Activated naive CD4-positive, alpha-beta T cell treated with anti-CD3 and anti-CD28 coated beads for 36 hours (primary cell): Measurements from ENCODE around the gene TUT1. TPM values are rescaled to one million over a fixed set of nuclear protein-coding genes. Genes with fewer than 3 reads are reported as not detected.
"Not testable (repeated sequence)": the region's sequence is repeated elsewhere in the genome, so short reads cannot be mapped to it uniquely, and the experiment has no call there.

Source experiments
- CTCF ChIA-PET: fragments of 350-600 bp; sonication (Branson Sonifier 250); formaldehyde crosslinking; loops from one replicate; lab custom pipeline; 2021; ENCODE audit warnings: antibody characterized with exemption; lab: Charles Lee
- DNase-seq: peaks from one replicate; pipeline ENCODE4 v3.0.0-alpha.2; 2020
- H3K27ac Mint-ChIP-seq: one replicate; pipeline ENCODE4 v1.8.0; 2021; ENCODE audit warnings: mild to moderate bottlenecking, mixed read lengths
- H3K27me3 Mint-ChIP-seq: one replicate; pipeline ENCODE4 v1.8.0; 2021; ENCODE audit warnings: low read depth, mixed read lengths
- H3K36me3 Mint-ChIP-seq: one replicate; pipeline ENCODE4 v1.8.0; 2021; ENCODE audit warnings: low read depth, mixed read lengths
- H3K4me1 Mint-ChIP-seq: one replicate; pipeline ENCODE4 v1.8.0; 2021; ENCODE audit warnings: low read depth, mixed read lengths
- H3K4me3 Mint-ChIP-seq: one replicate; pipeline ENCODE4 v1.8.0; 2021; ENCODE audit warnings: mild to moderate bottlenecking, moderate library complexity, mixed read lengths
- H3K9me3 Mint-ChIP-seq: one replicate; pipeline ENCODE4 v1.8.0; 2021; ENCODE audit warnings: mixed read lengths
- intact Hi-C: fragments of 100-400 bp; cut with micrococcal nuclease; formaldehyde crosslinking; loops from one replicate; pipeline ENCODE4 v1.15.1; 2023
- total RNA-seq, 2 experiments: library from RNA; stranded (reverse); gene quantifications; one replicate each; pipeline ENCODE4 v1.2.3, GENCODE V29; 2021

The TUT1 gene
- total RNA-seq, 2 experiments from 2014 or later = 38.2 to 42.0 TPM

- Mint-ChIP-seq H3K9me3 (peaks cover 1% of the 10 kb centered on the region), H3K27me3 (no peaks in the 10 kb centered on the region), H3K4me1 (peaks cover 75% of the 10 kb centered on the region), H3K36me3 (peaks cover 19% of the 10 kb centered on the region), H3K27ac (peak overlapping the region; percentile 62), H3K4me3 (no peak overlapping the region)
- peak; percentile 61 for DNase-seq
- CTCF ChIA-PET = interaction anchor here (0.6 to 6.0 kb wide), 7 partner anchors 10 to 167 kb away, joined by 3 to 55 read pairs (median 6); no protein-coding TSS in a partner anchor
- intact Hi-C loops = loop anchor here (10.0 kb wide), 1 partner anchor 1132 kb away; the partner anchor contains the start of gene RTN3
Observed at GRCh38 chr11:62553080-62553838, 38.1 kb downstream of the TUT1 start.

GRCh38 chr11:62552485-62553079 lies 38.7 kb downstream of the TUT1 start:
- DNase-seq = peak; percentile 32
- peaks cover 2% of the 10 kb centered on the region for H3K27me3 Mint-ChIP-seq
- peaks cover 14% of the 10 kb centered on the region for H3K36me3 Mint-ChIP-seq
- intact Hi-C loops = loop anchor here (1.0 to 10.0 kb wide), 2 partner anchors 39 to 1132 kb away; partner anchors contain the start of genes RTN3 and TUT1
- peaks cover 1% of the 10 kb centered on the region for H3K9me3 Mint-ChIP-seq
- no peak overlapping the region for H3K4me3 Mint-ChIP-seq
- peaks cover 72% of the 10 kb centered on the region for H3K4me1 Mint-ChIP-seq
- CTCF ChIA-PET = interaction anchor here (0.5 to 6.0 kb wide), 10 partner anchors 7 to 168 kb away, joined by 3 to 55 read pairs (median 5); no protein-coding TSS in a partner anchor
- H3K27ac Mint-ChIP-seq = peak overlapping the region; percentile 67

GRCh38 chr11:62550478-62550877 lies 40.8 kb downstream of the TUT1 start:
- H3K4me1 Mint-ChIP-seq = peaks cover 60% of the 10 kb centered on the region
- not testable (repeated sequence) for DNase-seq, H3K9me3 Mint-ChIP-seq, H3K36me3 Mint-ChIP-seq, H3K4me3 Mint-ChIP-seq, H3K27me3 Mint-ChIP-seq, H3K27ac Mint-ChIP-seq
- intact Hi-C loops = loop anchor here (10.0 kb wide), 1 partner anchor 1134 kb away; the partner anchor contains the start of gene RTN3
- CTCF ChIA-PET = interaction anchor here (0.9 to 6.0 kb wide), 2 partner anchors 11 to 126 kb away, joined by 3 to 31 read pairs; no protein-coding TSS in a partner anchor

GRCh38 chr11:62548545-62549335 lies 42.6 kb downstream of the TUT1 start:
- Mint-ChIP-seq H3K4me1 (peaks cover 59% of the 10 kb centered on the region), H3K4me3 (no peak overlapping the region), H3K27ac (no peak overlapping the region), H3K9me3 (peaks cover 1% of the 10 kb centered on the region), H3K27me3 (peaks cover 4% of the 10 kb centered on the region), H3K36me3 (no peaks in the 10 kb centered on the region)
- CTCF ChIA-PET = interaction anchor here (0.7 kb wide), 1 partner anchor 261 kb away, joined by 3 read pairs; no protein-coding TSS in a partner anchor
- DNase-seq = no peak
- intact Hi-C loops = no loop called here

GRCh38 chr11:62547691-62548281 lies 43.5 kb downstream of the TUT1 start:
- no peaks in the 10 kb centered on the region for H3K36me3 Mint-ChIP-seq
- intact Hi-C loops = no loop called here
- H3K27me3 Mint-ChIP-seq = peaks cover 4% of the 10 kb centered on the region
- H3K9me3 Mint-ChIP-seq = peaks cover 1% of the 10 kb centered on the region
- peak overlapping the region; percentile 6 for H3K4me3 Mint-ChIP-seq
- H3K4me1 Mint-ChIP-seq = peaks cover 59% of the 10 kb centered on the region
- no peak overlapping the region for H3K27ac Mint-ChIP-seq
- DNase-seq = no peak
- CTCF ChIA-PET = no interaction called here

GRCh38 chr11:62546929-62547625 lies 44.2 kb downstream of the TUT1 start:
- Mint-ChIP-seq H3K9me3 (no peaks in the 10 kb centered on the region), H3K36me3 (no peaks in the 10 kb centered on the region), H3K27ac (no peak overlapping the region), H3K27me3 (peaks cover 4% of the 10 kb centered on the region), H3K4me3 (peak overlapping the region; percentile 59), H3K4me1 (peaks cover 59% of the 10 kb centered on the region)
- intact Hi-C loops = loop anchor here (1.0 kb wide), 1 partner anchor 8 kb away; no protein-coding TSS in a partner anchor
- CTCF ChIA-PET = interaction anchor here (0.6 to 1.1 kb wide), 3 partner anchors 10 to 152 kb away, joined by 3 to 4 read pairs (median 3); no protein-coding TSS in a partner anchor
- DNase-seq = no peak

- H3K27ac Mint-ChIP-seq = no peak within 1 kb of the TSS
- CTCF ChIA-PET = interaction anchor here (0.6 to 1.1 kb wide), 3 partner anchors 11 to 152 kb away, joined by 3 to 4 read pairs (median 3); no protein-coding TSS in a partner anchor
- no peaks in the 10 kb centered on the region for H3K36me3 Mint-ChIP-seq
- DNase-seq = peak; percentile 68
- peaks cover 4% of the 10 kb centered on the region for H3K27me3 Mint-ChIP-seq
- intact Hi-C loops = loop anchor here (1.0 kb wide), 1 partner anchor 9 kb away; no protein-coding TSS in a partner anchor
- peak within 1 kb of the TSS; percentile 77 for H3K4me3 Mint-ChIP-seq
- H3K4me1 Mint-ChIP-seq = peaks cover 59% of the 10 kb centered on the region
- no peaks in the 10 kb centered on the region for H3K9me3 Mint-ChIP-seq
Observed at GRCh38 chr11:62546244-62546928, 44.9 kb downstream of the TUT1 start, which contains the start of gene AHNAK. TSS of gene AHNAK (minus strand) at chr11:62546806. CDS start at chr11:62536098, 10,708 bp downstream.

GRCh38 chr11:62545437-62546243 lies 45.7 kb downstream of the TUT1 start:
- intact Hi-C loops = loop anchor here (1.0 kb wide), 1 partner anchor 10 kb away; no protein-coding TSS in a partner anchor
- CTCF ChIA-PET = interaction anchor here (4.5 to 4.6 kb wide), 3 partner anchors 13 to 150 kb away, joined by 33 to 96 read pairs (median 61); no protein-coding TSS in a partner anchor
- DNase-seq = peak; percentile 61
- H3K27me3 Mint-ChIP-seq = peaks cover 4% of the 10 kb centered on the region
- peak overlapping the region; percentile 77 for H3K4me3 Mint-ChIP-seq
- H3K4me1 Mint-ChIP-seq = peaks cover 59% of the 10 kb centered on the region
- no peaks in the 10 kb centered on the region for H3K9me3 Mint-ChIP-seq
- H3K27ac Mint-ChIP-seq = no peak overlapping the region
- H3K36me3 Mint-ChIP-seq = no peaks in the 10 kb centered on the region

GRCh38 chr11:62544581-62545436 lies 46.5 kb downstream of the TUT1 start:
- Mint-ChIP-seq H3K4me1 (peaks cover 60% of the 10 kb centered on the region), H3K9me3 (no peaks in the 10 kb centered on the region), H3K36me3 (no peaks in the 10 kb centered on the region), H3K4me3 (peak overlapping the region; percentile 77), H3K27ac (no peak overlapping the region), H3K27me3 (peaks cover 4% of the 10 kb centered on the region)
- DNase-seq = peak; percentile 51
- intact Hi-C loops = no loop called here
- CTCF ChIA-PET = interaction anchor here (0.6 to 4.6 kb wide), 7 partner anchors 9 to 149 kb away, joined by 3 to 96 read pairs (median 33); no protein-coding TSS in a partner anchor
